Measurements from ENCODE around the gene CTNNBL1.

Gene CTNNBL1

DNA sequence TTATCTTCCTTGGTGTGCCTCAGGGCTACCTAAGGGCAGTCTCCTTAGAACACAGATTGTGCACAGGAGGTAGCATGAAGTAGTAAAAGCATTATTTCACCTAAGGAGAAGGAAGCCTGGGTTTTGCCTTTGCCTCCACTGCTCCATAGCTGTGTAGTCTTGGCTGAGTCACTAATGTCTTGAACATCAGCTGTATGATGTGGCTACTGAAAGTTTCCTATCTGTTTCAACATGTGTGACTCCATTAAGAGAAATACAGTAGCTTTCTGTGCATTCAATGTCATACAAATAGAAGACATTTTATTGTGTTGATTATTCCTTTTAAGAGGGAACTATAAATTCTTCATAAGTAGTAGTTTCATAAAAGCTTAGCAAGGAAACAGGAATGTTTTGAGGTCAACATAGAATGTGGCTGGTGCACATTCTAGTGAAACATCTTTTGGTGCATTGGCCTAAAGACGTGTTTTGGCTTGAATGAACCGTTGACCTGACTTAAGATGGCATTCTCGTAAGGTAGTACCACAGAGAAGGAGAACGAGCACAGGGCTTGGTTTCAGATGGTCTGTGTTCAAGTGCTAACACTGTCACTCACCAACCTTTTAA, 70.6 kb downstream of the CTNNBL1 start:
- DNase-seq (ENCODE audit: low read depth) = no peak
- no peak overlapping the region for H3K4me3 ChIP-seq (ENCODE audit: low read depth, low read length)
- in situ Hi-C loops (cut with HindIII; ENCODE audit: low sequenced_read_pairs) = no loop called here
- TF ChIP-seq, protein P1, sequence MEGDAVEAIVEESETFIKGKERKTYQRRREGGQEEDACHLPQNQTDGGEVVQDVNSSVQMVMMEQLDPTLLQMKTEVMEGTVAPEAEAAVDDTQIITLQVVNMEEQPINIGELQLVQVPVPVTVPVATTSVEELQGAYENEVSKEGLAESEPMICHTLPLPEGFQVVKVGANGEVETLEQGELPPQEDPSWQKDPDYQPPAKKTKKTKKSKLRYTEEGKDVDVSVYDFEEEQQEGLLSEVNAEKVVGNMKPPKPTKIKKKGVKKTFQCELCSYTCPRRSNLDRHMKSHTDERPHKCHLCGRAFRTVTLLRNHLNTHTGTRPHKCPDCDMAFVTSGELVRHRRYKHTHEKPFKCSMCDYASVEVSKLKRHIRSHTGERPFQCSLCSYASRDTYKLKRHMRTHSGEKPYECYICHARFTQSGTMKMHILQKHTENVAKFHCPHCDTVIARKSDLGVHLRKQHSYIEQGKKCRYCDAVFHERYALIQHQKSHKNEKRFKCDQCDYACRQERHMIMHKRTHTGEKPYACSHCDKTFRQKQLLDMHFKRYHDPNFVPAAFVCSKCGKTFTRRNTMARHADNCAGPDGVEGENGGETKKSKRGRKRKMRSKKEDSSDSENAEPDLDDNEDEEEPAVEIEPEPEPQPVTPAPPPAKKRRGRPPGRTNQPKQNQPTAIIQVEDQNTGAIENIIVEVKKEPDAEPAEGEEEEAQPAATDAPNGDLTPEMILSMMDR (IDR thresholded peaks at IDR 0.05; ENCODE audit: low read depth, low read length, missing control alignments) = no peak

DNA sequence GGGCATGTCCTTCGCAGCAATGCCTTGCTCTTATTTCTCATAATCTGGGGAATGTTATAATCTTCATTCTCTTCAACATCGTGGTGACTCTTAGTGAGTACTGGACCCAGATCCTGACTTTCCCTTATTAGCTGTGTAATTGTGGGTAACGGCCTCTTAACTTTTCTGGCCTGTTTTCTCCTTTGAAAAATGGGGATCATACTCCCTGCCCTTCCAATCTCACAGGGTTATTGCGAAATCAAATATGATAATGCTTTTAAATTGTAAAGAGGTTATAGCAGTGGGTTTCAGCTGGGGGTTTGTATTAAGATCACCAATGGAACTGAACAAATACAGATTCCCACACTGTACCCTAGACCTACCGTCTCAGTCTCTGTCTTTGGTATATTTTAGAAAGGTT, 77.1 kb downstream of the CTNNBL1 start:
- no peak overlapping the region for H3K4me3 ChIP-seq (ENCODE audit: low read depth, low read length)
- in situ Hi-C loops (cut with HindIII; ENCODE audit: low sequenced_read_pairs) = no loop called here
- TF ChIP-seq, protein P1 (IDR thresholded peaks at IDR 0.05; ENCODE audit: low read depth, low read length, missing control alignments) = no peak
- no peak for DNase-seq (ENCODE audit: low read depth)

DNA sequence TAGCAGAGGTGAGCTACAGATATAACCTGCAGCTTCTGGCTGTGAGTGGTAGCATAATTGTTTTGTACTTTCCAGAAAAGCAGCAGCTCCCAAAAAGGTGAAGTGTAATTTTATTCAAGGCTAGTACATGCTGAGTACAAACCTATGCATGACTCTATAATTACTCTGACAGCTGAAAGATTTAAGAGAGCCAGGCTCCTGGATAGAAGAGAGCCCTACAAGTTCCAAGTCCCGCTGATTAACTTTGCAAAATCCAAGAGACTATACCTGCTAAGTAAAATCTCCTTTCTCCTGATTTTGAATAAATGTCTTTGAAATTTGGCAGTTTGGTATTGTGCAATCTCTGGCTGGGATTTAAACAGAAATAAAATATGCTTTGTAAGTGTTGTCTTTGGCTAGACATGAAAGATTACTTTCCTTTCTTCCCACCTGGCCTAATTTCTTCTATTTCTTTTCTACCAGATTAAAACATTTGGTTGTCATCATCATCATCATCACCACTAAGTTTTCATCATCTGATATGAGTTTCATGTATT, 79.5 kb downstream of the CTNNBL1 start:
- no peak for DNase-seq (ENCODE audit: low read depth)
- H3K4me3 ChIP-seq (ENCODE audit: low read depth, low read length) = no peak overlapping the region
- in situ Hi-C loops (cut with HindIII; ENCODE audit: low sequenced_read_pairs) = no loop called here
- TF ChIP-seq, protein P1 (IDR thresholded peaks at IDR 0.05; ENCODE audit: low read depth, low read length, missing control alignments) = no peak

DNA sequence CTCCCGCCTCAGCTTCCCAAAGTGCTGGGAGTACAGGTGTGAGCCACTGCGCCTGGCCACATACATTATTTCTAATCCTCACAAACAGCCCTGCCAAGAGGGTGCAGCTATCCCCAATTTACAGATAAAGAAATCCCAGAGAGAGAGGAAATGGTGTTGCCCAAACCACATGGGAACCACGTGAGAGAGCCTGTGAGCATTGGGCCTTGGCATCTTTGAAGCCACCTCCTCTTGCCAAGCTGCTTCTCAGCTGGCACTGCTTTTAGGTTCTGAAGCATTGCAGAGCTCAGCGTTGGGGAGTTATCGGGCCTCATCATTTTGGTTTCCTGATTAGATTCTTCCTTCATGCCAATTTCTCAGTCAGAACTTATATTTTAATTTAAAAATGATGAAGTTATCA, 80.3 kb downstream of the CTNNBL1 start:
- no peak overlapping the region for H3K4me3 ChIP-seq (ENCODE audit: low read depth, low read length)
- TF ChIP-seq, protein P1 (IDR thresholded peaks at IDR 0.05; ENCODE audit: low read depth, low read length, missing control alignments) = no peak
- no peak for DNase-seq (ENCODE audit: low read depth)
- in situ Hi-C loops (cut with HindIII; ENCODE audit: low sequenced_read_pairs) = no loop called here

DNA sequence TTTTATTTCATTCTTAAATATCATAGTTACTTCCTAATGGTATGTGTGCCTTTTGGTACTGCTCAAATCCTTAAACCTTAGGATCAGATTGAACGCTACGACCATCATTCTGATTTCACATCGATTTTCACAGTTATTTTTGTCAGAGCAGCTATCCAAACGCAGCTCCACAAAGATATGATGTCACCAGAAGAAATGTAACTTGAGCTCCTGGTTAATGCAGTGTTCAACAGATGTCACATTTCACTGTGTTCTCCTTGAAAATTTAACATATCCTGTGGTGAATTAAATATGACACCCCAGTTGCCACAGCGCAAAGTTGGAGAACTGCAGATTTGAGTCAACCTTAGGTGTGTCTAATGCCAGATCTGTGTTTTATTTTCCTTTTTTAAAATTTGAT, 81.4 kb downstream of the CTNNBL1 start:
- no peak for DNase-seq (ENCODE audit: low read depth)
- in situ Hi-C loops (cut with HindIII; ENCODE audit: low sequenced_read_pairs) = no loop called here
- TF ChIP-seq, protein P1 (IDR thresholded peaks at IDR 0.05; ENCODE audit: low read depth, low read length, missing control alignments) = no peak
- no peak overlapping the region for H3K4me3 ChIP-seq (ENCODE audit: low read depth, low read length)

DNA sequence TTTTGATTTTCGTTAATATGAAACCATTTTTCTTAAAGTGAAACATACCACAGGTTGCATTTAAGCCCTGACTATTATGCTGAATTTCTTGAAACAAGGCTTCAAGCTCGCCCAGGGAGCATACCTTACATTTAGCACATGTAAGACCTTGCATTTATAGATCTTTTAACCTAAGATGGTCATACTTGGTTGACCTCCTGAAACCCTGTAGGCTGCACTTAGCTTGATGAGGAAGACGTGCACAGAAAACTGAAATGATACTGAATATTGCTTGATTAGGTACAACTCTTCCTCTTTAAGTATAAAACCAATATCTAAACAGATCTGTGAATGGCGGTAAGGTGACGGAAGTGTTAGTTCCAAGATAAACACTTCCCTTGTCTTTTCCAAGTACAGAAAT, 82.2 kb downstream of the CTNNBL1 start:
- no peak for DNase-seq (ENCODE audit: low read depth)
- in situ Hi-C loops (cut with HindIII; ENCODE audit: low sequenced_read_pairs) = no loop called here
- no peak overlapping the region for H3K4me3 ChIP-seq (ENCODE audit: low read depth, low read length)
- TF ChIP-seq, protein P1 (IDR thresholded peaks at IDR 0.05; ENCODE audit: low read depth, low read length, missing control alignments) = no peak
